GM12878 (cell line): ENCODE measurements around the gene KCNG3. TPM values are rescaled to one million over a fixed set of nuclear protein-coding genes. Genes with fewer than 3 reads are reported as not detected.

Experiments used
- ATAC-seq: fragments of 200-7000 bp; cut with Tn5 transposase; 3 replicates; pipeline ENCODE4 v1.9.1; 2020; ENCODE audit warnings: mild to moderate bottlenecking, moderate library complexity
- BruUV-seq: library from RNA; stranded (reverse); fragments of 400-500 nt; replicated peaks from 2 replicates; lab custom pipeline; 2021; lab: Mats Ljungman, UMichigan
- CTCF ChIA-PET: fragments of 300-600 bp; sonication (Branson Sonifier 250); formaldehyde crosslinking; extraction: SDS; loops from one replicate; lab custom pipeline; 2021; ENCODE audit warnings: inconsistent platforms; lab: Yijun Ruan, JAX
- POLR2A ChIA-PET: fragments of 350-600 bp; formaldehyde crosslinking; extraction: SDS; loops from one replicate; lab custom pipeline; 2021; ENCODE audit warnings: inconsistent platforms; lab: Charles Lee
- RAD21 ChIA-PET: fragments of 300-600 bp; sonication (Branson Sonifier 250); formaldehyde crosslinking; loops from one replicate; lab custom pipeline; 2023; ENCODE audit warnings: antibody characterized with exemption; ENCODE audit not compliant: unreplicated experiment; lab: Charles Lee
- SMC1A ChIA-PET: fragments of 300-600 bp; sonication (Branson Sonifier 250); formaldehyde crosslinking; loops from one replicate; lab custom pipeline; 2023; ENCODE audit not compliant: unreplicated experiment, uncharacterized antibody; lab: Charles Lee
- DNase-seq: peaks from one replicate; pipeline ENCODE4 v3.0.0-alpha.2; 2011; ENCODE audit warnings: low read depth, low spot score
- FAIRE-seq: peaks from 3 replicates; lab custom pipeline; 2011; peaks lifted over from hg19 to GRCh38; lab: Jason Lieb, UNC
- H2AFZ ChIP-seq: 2 replicates; pipeline ENCODE4 v1.6.0; 2011; ENCODE audit warnings: low read depth, low read length, control low read depth; ENCODE audit not compliant: control insufficient read depth
- H3K27ac ChIP-seq: 2 replicates; pipeline ENCODE4 v1.5.1; 2011; ENCODE audit warnings: control low read depth; ENCODE audit not compliant: control insufficient read depth, insufficient read depth
- H3K27me3 ChIP-seq, 2 experiments: replicated peaks in 1 of 2; 2 replicates each; pipeline versions ENCODE4 v1.6.0 to v1.6.1; 2011; ENCODE audit warnings: low read length in 1 of 2; ENCODE audit not compliant: control insufficient read depth in 2 of 2, insufficient read depth in 2 of 2
- H3K36me3 ChIP-seq, 2 experiments: 2 replicates each; pipeline ENCODE4 v1.5.1; 2011; ENCODE audit warnings: low read length in 1 of 2; ENCODE audit not compliant: control insufficient read depth in 2 of 2, insufficient read depth in 2 of 2
- H3K4me1 ChIP-seq: 2 replicates; pipeline ENCODE4 v1.6.1; 2011; ENCODE audit warnings: mild to moderate bottlenecking, low read length, moderate library complexity, mixed read lengths; ENCODE audit not compliant: control insufficient read depth, insufficient read depth
- H3K4me2 ChIP-seq: 2 replicates; pipeline ENCODE4 v1.6.0; 2011; ENCODE audit warnings: control low read depth; ENCODE audit not compliant: control insufficient read depth, insufficient read depth
- H3K4me3 ChIP-seq: fragments of 200-600 bp; sonication (generic); 2 replicates; pipeline ENCODE4 v1.5.1; 2016
- H3K79me2 ChIP-seq: 2 replicates; pipeline ENCODE4 v1.6.0; 2011; ENCODE audit warnings: low read length; ENCODE audit not compliant: control insufficient read depth, insufficient read depth
- H3K9ac ChIP-seq: 2 replicates; pipeline ENCODE4 v1.8.0; 2011; ENCODE audit warnings: low read length, control low read depth, mixed read lengths; ENCODE audit not compliant: control insufficient read depth, insufficient read depth
- H3K9me3 ChIP-seq: replicated peaks from 3 replicates; pipeline ENCODE4 v1.5.1; 2011; ENCODE audit warnings: mild to moderate bottlenecking, low read length; ENCODE audit not compliant: control insufficient read depth, insufficient read depth
- H4K20me1 ChIP-seq: 2 replicates; pipeline ENCODE4 v1.6.0; 2011; ENCODE audit not compliant: control insufficient read depth, insufficient read depth
- BACH1 ChIP-seq: fragments of 450-650 bp; IDR thresholded peaks from 2 replicates; pipeline ENCODE4 v1.6.1; 2017; ENCODE audit warnings: mild to moderate bottlenecking, borderline replicate concordance
- IKZF2 ChIP-seq, 2 experiments: fragments of 450-650 bp; IDR thresholded peaks; 2 replicates each; pipeline ENCODE4 v1.6.1; 2017; ENCODE audit warnings: mild to moderate bottlenecking in 2 of 2, moderate library complexity in 2 of 2
- RAD21 ChIP-seq: IDR thresholded peaks from 2 replicates; pipeline ENCODE4 v1.6.1; 2011; ENCODE audit warnings: mild to moderate bottlenecking, low read depth, low read length, moderate library complexity; ENCODE audit not compliant: insufficient read depth
- WGBS: methylation state at CpG from one replicate; pipeline ENCODE4 v1.1.6; 2016; ENCODE audit warnings: low lambda C conversion rate; ENCODE audit not compliant: insufficient replicate concordance, insufficient coverage; ENCODE audit errors: missing lambda C conversion rate; 5-methylcytosine and 5-hydroxymethylcytosine counted together
- in situ Hi-C: fragments of 300-500 bp; cut with MboI; formaldehyde crosslinking; loops from 9 replicates; pipeline ENCODE4 v1.14.3; 2018; ENCODE audit warnings: mixed read lengths
- intact Hi-C: fragments of 100-400 bp; cut with micrococcal nuclease; formaldehyde crosslinking; loops from one replicate; pipeline ENCODE4 v1.14.2; 2022; ENCODE audit not compliant: unreplicated experiment
- polyA plus RNA-seq, 11 experiments: library from polyadenylated mRNA; depleted of rRNA in 4 of 11; unstranded in 6 of 11; stranded (reverse) in 5 of 11; fragments of >200 nt; fragmentation: Nextera tagmentation in 4 of 11; fragmentation: Illumina TruSeq in 1 of 11; extraction: Ambion mirVana in 4 of 11; extraction: Trizol in 1 of 11; gene quantifications; 1 replicate in 1 of 11; 2 replicates in 10 of 11; pipeline versions ENCODE4 v1.2.1 to v1.2.3, GENCODE V29; 2011 to 2016; ENCODE audit warnings: inconsistent platforms in 2 of 11, missing spikeins in 2 of 11, low read depth in 1 of 11
- total RNA-seq, 4 experiments: library from RNA; depleted of rRNA in 3 of 4; stranded (reverse); fragments of >200 nt in 3 of 4; fragmentation: Illumina TruSeq in 1 of 4; extraction: Trizol in 1 of 4; gene quantifications; 2 replicates each; pipeline versions ENCODE4 v1.2.1 to v1.2.3, GENCODE V29; 2013 to 2021
- TF ChIP-seq, protein P1 (sequence below): fragments of 450-650 bp; IDR thresholded peaks from 2 replicates; pipeline ENCODE4 v1.6.1; 2016; ENCODE audit warnings: mild to moderate bottlenecking, moderate library complexity, borderline replicate concordance

KCNG3 gene
- total and polyA plus RNA-seq, 10 of the 15 experiments (the other 5 are each of a cell fraction or from before 2014, with no cell fraction given), result 0.01 to 0.06 (median 0.04) TPM; not detected in 4

DNA sequence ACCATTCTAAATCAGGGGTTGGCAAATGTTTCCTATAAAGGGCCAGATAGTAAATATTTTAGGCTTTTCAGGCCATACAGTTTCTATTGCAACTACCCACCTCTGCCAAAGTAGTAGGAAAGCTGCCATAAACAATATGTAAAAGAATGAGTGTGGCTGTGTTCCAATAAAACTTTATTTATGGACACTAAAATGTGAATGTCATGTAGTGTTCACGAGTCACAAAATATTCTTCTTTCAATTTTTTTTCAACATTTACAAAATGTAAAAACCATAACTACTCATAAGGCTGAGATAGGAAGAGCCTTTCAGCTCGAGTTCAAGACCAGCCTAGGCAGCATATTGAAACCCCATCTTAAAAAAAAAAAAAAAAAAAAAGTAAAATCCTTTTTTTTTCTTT is 13.4 kb downstream of the KCNG3 start:
- no peak for DNase-seq
- Histone ChIP-seq H3K36me3 (no peaks in the 10 kb centered on the region), H3K9ac (no peak overlapping the region), H3K4me2 (0 out of 2 replicates have a peak overlapping the region, but pooled peaks have one; percentile 17), H3K79me2 (no peaks in the 10 kb centered on the region), H2AFZ (peak overlapping the region; percentile 69), H3K27ac (no peak overlapping the region), H3K4me1 (0 out of 2 replicates have a peak, but pooled peaks cover 5% of the 10 kb centered on the region), H4K20me1 (no peaks in the 10 kb centered on the region), H3K9me3 (no peaks in the 10 kb centered on the region), H3K4me3 (no peak overlapping the region), H3K27me3 (no peaks in the 10 kb centered on the region)
- RAD21 ChIA-PET, result interaction anchor here (0.6 kb wide), 1 partner anchor 462 kb away, joined by 3 read pairs; no protein-coding TSS in a partner anchor
- no TSS peak for BruUV-seq
- TF ChIP-seq IKZF2 (IDR thresholded peaks at IDR 0.05) (no peak), RAD21 (no peak), BACH1 (no peak)
- TF ChIP-seq, protein P1, sequence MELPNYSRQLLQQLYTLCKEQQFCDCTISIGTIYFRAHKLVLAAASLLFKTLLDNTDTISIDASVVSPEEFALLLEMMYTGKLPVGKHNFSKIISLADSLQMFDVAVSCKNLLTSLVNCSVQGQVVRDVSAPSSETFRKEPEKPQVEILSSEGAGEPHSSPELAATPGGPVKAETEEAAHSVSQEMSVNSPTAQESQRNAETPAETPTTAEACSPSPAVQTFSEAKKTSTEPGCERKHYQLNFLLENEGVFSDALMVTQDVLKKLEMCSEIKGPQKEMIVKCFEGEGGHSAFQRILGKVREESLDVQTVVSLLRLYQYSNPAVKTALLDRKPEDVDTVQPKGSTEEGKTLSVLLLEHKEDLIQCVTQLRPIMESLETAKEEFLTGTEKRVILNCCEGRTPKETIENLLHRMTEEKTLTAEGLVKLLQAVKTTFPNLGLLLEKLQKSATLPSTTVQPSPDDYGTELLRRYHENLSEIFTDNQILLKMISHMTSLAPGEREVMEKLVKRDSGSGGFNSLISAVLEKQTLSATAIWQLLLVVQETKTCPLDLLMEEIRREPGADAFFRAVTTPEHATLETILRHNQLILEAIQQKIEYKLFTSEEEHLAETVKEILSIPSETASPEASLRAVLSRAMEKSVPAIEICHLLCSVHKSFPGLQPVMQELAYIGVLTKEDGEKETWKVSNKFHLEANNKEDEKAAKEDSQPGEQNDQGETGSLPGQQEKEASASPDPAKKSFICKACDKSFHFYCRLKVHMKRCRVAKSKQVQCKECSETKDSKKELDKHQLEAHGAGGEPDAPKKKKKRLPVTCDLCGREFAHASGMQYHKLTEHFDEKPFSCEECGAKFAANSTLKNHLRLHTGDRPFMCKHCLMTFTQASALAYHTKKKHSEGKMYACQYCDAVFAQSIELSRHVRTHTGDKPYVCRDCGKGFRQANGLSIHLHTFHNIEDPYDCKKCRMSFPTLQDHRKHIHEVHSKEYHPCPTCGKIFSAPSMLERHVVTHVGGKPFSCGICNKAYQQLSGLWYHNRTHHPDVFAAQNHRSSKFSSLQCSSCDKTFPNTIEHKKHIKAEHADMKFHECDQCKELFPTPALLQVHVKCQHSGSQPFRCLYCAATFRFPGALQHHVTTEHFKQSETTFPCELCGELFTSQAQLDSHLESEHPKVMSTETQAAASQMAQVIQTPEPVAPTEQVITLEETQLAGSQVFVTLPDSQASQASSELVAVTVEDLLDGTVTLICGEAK, result peak; percentile 79
- in situ Hi-C loops, result no loop called here
- intact Hi-C loops, result no loop called here
- CTCF ChIA-PET, result no interaction called here
- SMC1A ChIA-PET, result interaction anchor here (1.2 kb wide), 1 partner anchor 183 kb away, joined by 3 read pairs; no protein-coding TSS in a partner anchor
- POLR2A ChIA-PET, result no interaction called here
- FAIRE-seq, result no peak
- WGBS, result 3% methylated on average over 2 of the region's 2 CpGs
- no peak for ATAC-seq
